ENCODE measurements around the gene TAF10.

TAF10 gene

GRCh38 chr11:6615046-6615445 lies 3.0 kb upstream of the TAF10 start:
- Mint-ChIP-seq H3K27ac (no peak overlapping the region), H3K9me3 (no peaks in the 10 kb centered on the region), H3K4me3 (no peak overlapping the region), H3K4me1 (no peaks in the 10 kb centered on the region), H3K27me3 (ENCODE audit: low read depth) (no peaks in the 10 kb centered on the region), H3K36me3 (ENCODE audit: low read depth) (peaks cover 17% of the 10 kb centered on the region)
- TF ChIP-seq CTCF (IDR thresholded peaks at IDR 0.05; ENCODE audit: unreplicated experiment in 3 of 3): no peak

GRCh38 chr11:6614446-6614845 lies 2.4 kb upstream of the TAF10 start:
- Mint-ChIP-seq H3K36me3 (ENCODE audit: low read depth) (peaks cover 23% of the 10 kb centered on the region), H3K27me3 (ENCODE audit: low read depth) (no peaks in the 10 kb centered on the region), H3K9me3 (no peaks in the 10 kb centered on the region), H3K4me1 (no peaks in the 10 kb centered on the region), H3K4me3 (peak overlapping the region in 1 of 3 experiments; percentile 7), H3K27ac (no peak overlapping the region)
- TF ChIP-seq CTCF (IDR thresholded peaks at IDR 0.05; ENCODE audit: unreplicated experiment in 3 of 3): no peak

GRCh38 chr11:6613496-6613895 lies 1.5 kb upstream of the TAF10 start:
- H3K9me3 Mint-ChIP-seq: no peaks in the 10 kb centered on the region
- H3K4me3 Mint-ChIP-seq: no peak overlapping the region
- no peaks in the 10 kb centered on the region for H3K4me1 Mint-ChIP-seq
- H3K27me3 Mint-ChIP-seq (ENCODE audit: low read depth): no peaks in the 10 kb centered on the region
- H3K36me3 Mint-ChIP-seq (ENCODE audit: low read depth): peaks cover 32% of the 10 kb centered on the region
- no peak for TF ChIP-seq CTCF (IDR thresholded peaks at IDR 0.05; ENCODE audit: unreplicated experiment in 3 of 3)
- H3K27ac Mint-ChIP-seq: no peak overlapping the region

- Mint-ChIP-seq H3K4me1 (peaks cover 9% of the 10 kb centered on the region), H3K4me3 (peak overlapping the region; percentile 88 to 93 (median 90)), H3K27me3 (ENCODE audit: low read depth) (no peaks in the 10 kb centered on the region), H3K36me3 (ENCODE audit: low read depth) (peaks cover 37% of the 10 kb centered on the region), H3K27ac (no peak overlapping the region), H3K9me3 (no peaks in the 10 kb centered on the region)
- TF ChIP-seq CTCF (IDR thresholded peaks at IDR 0.05; ENCODE audit: unreplicated experiment in 3 of 3): no peak
Observed at GRCh38 chr11:6611963-6612212, 128 bp downstream of the TAF10 start.

GRCh38 chr11:6611092-6611962 lies 689 bp downstream of the TAF10 start:
- no peak for TF ChIP-seq CTCF (IDR thresholded peaks at IDR 0.05; ENCODE audit: unreplicated experiment in 3 of 3)
- peak overlapping the region in 2 of 3 experiments; percentile 84 to 87 for H3K27ac Mint-ChIP-seq
- H3K9me3 Mint-ChIP-seq: no peaks in the 10 kb centered on the region
- peaks cover 14% of the 10 kb centered on the region for H3K4me1 Mint-ChIP-seq
- peaks cover 37% of the 10 kb centered on the region for H3K36me3 Mint-ChIP-seq (ENCODE audit: low read depth)
- peak overlapping the region; percentile 88 to 93 (median 90) for H3K4me3 Mint-ChIP-seq
- no peaks in the 10 kb centered on the region for H3K27me3 Mint-ChIP-seq (ENCODE audit: low read depth)

GRCh38 chr11:6610591-6610990 lies 1.4 kb downstream of the TAF10 start:
- TF ChIP-seq CTCF (IDR thresholded peaks at IDR 0.05; ENCODE audit: unreplicated experiment in 3 of 3): no peak
- Mint-ChIP-seq H3K27ac (peak overlapping the region in 2 of 3 experiments; percentile 46 to 84), H3K9me3 (no peaks in the 10 kb centered on the region), H3K27me3 (ENCODE audit: low read depth) (no peaks in the 10 kb centered on the region), H3K4me3 (peak overlapping the region; percentile 88 to 93 (median 90)), H3K4me1 (peaks cover 20% of the 10 kb centered on the region), H3K36me3 (ENCODE audit: low read depth) (peaks cover 31% of the 10 kb centered on the region)
